Dermis blood vessel endothelial cell (primary cell): ENCODE data around the gene CEP41. TPM values are rescaled to one million over a fixed set of nuclear protein-coding genes. Genes with fewer than 3 reads are reported as not detected.

Source experiments
- DNase-seq: peaks from one replicate; pipeline ENCODE4 v3.0.0; 2010
- total RNA-seq: library from RNA; depleted of rRNA; stranded (reverse); fragments of >200 nt; gene quantifications from 2 replicates; pipeline ENCODE4 v1.2.3, GENCODE V29; 2014

The CEP41 gene
- total RNA-seq, 1 donor from 2014 or later: 12.4 TPM

DNA sequence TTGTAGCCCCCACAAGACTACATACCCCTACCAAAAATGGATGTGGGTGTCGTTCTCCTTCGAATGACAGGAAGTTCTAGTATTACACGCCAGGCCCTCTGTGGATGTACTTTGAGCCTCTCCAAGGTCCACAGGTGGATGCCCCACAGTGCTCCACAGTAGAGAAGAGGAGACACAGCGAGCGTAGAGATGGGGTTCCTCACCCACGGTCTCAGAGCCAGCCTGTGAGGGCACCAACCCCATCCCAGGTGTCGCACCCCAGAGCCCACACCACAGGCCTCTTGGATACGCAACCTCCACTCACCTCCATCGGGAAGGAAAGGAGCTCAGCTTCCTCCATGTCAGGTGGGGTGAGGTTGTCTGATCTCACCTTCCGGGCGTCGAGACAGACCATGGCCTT is 93.9 kb downstream of the CEP41 start:
- DNase-seq: no peak

DNA sequence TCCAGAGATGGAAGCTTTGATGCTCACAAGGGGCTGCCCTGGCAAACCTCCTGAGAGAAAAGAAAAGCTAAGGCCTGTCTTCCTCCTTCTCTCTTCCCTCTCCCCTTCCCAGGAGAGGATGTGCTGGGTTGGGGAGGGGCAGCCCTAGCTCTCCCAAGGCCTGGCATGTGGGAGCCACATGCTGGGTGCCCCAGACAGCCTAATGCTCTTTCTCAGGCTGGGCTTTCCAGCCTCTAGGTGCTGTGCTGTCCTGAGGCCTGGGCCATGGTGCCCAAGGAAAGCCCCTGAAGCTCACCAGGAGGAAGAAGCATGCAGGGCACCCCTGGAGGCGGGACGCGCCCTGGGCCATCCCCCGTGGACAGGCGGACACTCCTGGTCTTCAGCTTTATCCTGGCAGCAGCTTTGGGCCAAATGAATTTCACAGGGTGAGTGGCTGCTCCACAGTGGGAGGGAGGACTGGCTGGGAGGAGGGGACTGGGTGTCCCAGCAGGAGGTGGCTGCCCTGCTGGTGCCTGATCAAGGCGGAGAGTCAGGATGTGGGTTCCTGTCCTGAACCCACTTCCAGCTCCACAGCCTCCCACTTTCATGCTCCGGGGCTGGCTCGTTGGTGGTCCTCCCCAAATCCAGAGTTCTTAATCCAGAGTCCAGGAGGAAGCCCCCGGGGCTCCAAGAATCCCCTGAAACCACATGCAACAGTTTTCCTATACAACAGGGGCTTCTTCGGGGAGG is 94.5 kb downstream of the CEP41 start:
- no peak for DNase-seq

DNA sequence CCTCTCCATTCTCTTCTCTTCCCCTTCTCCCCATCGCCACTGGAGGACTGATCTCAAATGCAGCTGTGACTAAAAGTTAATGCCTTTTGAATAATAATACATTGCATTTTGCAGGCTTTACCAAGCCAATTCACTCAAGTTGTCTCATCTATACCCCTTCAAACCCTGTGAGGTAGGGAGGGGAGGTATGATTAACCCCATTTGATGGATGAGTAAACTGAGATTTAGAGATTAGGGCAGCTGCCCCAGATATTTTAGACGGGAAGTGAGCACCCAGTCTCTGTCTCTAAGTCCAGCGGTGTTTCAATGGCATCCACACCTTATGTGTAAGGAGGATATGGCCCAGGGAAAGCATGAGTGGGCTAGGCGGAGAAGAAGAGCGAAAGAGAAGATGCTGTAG is 95.1 kb downstream of the CEP41 start:
- no peak for DNase-seq

DNA sequence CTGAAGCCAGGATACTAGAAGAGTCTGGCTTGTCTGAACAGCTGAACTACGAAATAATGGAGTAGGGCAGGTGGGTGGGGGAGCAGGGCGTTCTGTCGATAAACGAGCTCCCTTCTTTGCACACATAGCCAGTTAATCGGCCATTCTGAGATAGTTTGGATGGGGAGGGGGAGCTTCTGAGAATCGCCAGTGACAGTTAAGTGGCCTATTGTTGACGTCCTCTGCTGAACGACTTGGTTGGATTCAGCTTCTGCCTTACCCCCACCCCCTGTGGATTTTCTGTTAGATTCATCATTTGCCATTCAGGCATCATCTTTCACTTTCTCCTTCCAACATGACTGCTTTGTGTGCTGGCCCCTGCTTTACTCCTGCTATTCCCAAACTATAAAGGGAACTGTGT is 95.7 kb downstream of the CEP41 start:
- no peak for DNase-seq

DNA sequence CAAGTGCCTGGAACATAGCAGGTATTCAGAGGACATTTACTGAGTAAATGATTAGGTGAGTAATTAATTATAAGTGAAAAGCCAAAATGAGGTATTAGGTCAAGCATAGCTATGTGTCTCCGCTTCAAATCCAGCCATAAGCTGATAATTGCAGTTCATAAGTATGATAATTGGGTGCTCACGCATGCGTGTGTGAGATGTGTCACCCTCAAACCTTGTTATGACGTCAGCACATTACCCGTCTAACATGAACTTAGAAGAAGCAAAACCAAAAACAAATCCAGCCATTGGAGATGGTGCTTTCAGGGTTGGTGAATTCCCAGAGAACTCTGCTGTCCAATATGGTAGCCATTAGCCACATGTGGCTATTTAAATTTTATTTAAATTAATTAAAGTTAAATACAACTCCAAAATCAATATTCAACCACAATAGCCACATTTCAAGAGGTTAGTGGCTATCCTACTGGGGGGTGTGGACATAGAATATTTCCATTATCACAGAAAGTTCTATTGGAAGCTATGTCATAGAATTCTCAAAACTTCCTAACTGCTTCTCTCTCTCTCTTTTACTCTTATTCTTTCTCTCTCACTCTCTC is 96.4 kb downstream of the CEP41 start, which contains the start of gene CPA5:
Gene CPA5 (plus strand): TSS at position 546 of the 596 bp plus-strand sequence. CDS start 1,670 bp downstream, outside the sequence.
- no peak for DNase-seq

Other genes starting within 250 kb of the CEP41 start
- gene TMEM209, start 235.6 kb downstream of the CEP41 start, total RNA-seq: 4.6 and 10.4 TPM in 2 replicates
- not detected in 2 replicates for gene SSMEM1, start 233.2 kb downstream of the CEP41 start, total RNA-seq
- gene CPA2, start 174.2 kb downstream of the CEP41 start, total RNA-seq: not detected in 2 replicates
- 0.17 and 0.74 TPM in 2 replicates for gene CPA4, start 147.9 kb downstream of the CEP41 start, total RNA-seq
- gene CPA5, start 96.2 kb downstream of the CEP41 start, total RNA-seq: not detected in 2 replicates
- gene CPA1, start 60.5 kb downstream of the CEP41 start, total RNA-seq: not detected in 2 replicates
- 2.8 and 3.1 TPM in 2 replicates for gene MEST, start 51.1 kb upstream of the CEP41 start, total RNA-seq
- 16.0 and 22.3 TPM in 2 replicates for gene COPG2, start 227.7 kb upstream of the CEP41 start, total RNA-seq
- gene TSGA13, start 245.5 kb upstream of the CEP41 start, total RNA-seq: not detected in 2 replicates